GM12892 (cell line): ENCODE data around the gene TMC8.

Experiments used
- POLR2AphosphoS5 ChIP-seq: IDR thresholded peaks from 2 replicates; pipeline ENCODE4 v1.6.1; 2011; ENCODE audit warnings: low read depth, low read length, control low read depth
- TAF1 ChIP-seq: IDR thresholded peaks from 2 replicates; pipeline ENCODE4 v1.6.1; 2011; ENCODE audit warnings: low read depth, mild to moderate bottlenecking, control low read depth, low read length, borderline replicate concordance

DNA sequence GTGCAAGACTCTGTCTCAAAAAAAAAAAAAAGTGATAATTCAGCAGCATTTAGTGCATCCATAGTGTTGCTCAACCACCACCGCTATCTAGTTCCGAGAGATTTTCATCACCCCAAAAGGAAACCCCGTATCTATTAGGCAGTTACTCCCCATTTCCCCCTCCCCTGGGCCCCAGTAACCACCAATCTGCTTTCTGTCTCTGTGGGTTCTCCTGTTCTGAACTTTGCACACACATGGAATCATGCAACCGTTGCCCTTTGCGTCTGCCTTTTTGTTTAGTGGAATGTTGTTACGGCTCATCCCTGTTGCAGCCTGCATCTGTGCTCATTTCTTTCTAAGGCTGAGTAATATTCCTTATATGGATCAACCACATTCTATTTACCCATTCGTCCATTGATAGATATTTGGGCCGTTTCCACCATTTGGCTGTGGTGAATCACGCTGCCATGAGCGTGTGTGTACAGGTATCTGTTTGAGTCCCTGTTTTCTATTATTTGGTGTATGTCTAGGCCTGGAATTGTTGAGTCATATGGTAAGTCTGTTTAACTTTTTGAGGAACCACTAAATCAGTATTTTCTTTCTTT, 29.1 kb downstream of the TMC8 start:
- TF ChIP-seq POLR2AphosphoS5 (no peak), TAF1 (no peak)
